ENCODE results near the gene CCDC8. TPM values are rescaled to one million over a fixed set of nuclear protein-coding genes. Genes with fewer than 3 reads are reported as not detected.

CCDC8 gene
- total and polyA plus RNA-seq, 2 experiments from 2014 or later: 74.0 to 127 TPM

DNA sequence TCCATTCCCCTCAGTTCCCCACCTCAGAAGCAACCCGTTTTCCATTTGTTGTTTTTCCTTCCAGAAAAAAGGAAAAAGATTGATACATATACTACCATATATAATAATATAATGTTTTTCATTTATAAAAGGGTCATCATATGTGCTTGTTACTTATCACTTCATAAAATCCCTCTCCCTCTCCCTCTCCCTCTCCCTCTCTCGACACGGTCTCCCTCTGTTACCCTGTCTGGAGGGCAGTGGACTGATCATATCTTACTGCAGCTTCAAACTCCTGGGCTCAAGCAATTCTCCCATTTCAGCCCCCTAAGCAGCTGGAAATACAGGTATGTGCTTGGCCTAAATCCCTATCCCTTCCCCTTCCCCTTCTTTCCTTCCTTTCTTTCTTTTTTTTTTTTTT lies 40.9 kb upstream of the CCDC8 start:
- H3K9me3 ChIP-seq (ENCODE audit: low read depth): no peaks in the 10 kb centered on the region
- TF ChIP-seq CTCF (IDR thresholded peaks at IDR 0.05; ENCODE audit: low read depth, low read length): no peak

DNA sequence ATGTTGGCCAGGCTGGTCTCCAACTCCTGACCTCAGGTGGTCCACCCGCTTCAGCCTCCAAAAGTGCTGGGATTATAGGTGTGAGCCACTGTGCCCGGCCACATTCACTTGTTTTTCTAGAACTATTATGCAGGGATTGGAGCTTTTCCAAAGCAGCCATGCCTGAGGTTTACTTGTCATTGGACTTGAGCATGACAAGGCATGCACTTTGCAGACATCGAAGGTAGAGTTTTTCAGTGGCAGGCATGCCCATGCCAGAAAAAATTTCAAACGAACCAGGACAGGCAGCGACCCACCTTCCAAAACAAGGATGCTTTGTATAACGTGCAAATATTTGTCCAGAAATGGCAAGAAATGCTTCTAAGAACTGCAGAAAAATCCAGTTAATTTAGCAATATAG lies 40.3 kb upstream of the CCDC8 start:
- no peak for DNase-seq (ENCODE audit: low read depth in 1 of 2, low spot score in 1 of 2)
- Histone ChIP-seq H3K4me3 (no peak overlapping the region), H3K36me3 (no peaks in the 10 kb centered on the region), H3K27me3 (no peaks in the 10 kb centered on the region), H3K27ac (no peak overlapping the region), H3K4me1 (ENCODE audit: low read depth) (peaks cover 6% of the 10 kb centered on the region), H3K9me3 (ENCODE audit: low read depth) (no peaks in the 10 kb centered on the region)
- no peak for TF ChIP-seq CTCF (IDR thresholded peaks at IDR 0.05; ENCODE audit: low read depth, low read length)

More for the DNA sequence above, 40.9 kb upstream of the CCDC8 start:
- Histone ChIP-seq H3K4me3 (no peak overlapping the region), H3K27ac (no peak overlapping the region), H3K27me3 (no peaks in the 10 kb centered on the region), H3K4me1 (ENCODE audit: low read depth) (peaks cover 6% of the 10 kb centered on the region), H3K36me3 (no peaks in the 10 kb centered on the region)
- no peak for DNase-seq (ENCODE audit: low read depth in 1 of 2, low spot score in 1 of 2)

- Histone ChIP-seq H3K4me1 (ENCODE audit: low read depth) (peaks cover 6% of the 10 kb centered on the region), H3K27ac (no peak overlapping the region)
- DNase-seq (ENCODE audit: low read depth in 1 of 2, low spot score in 1 of 2): no peak
Measured at GRCh38 chr19:46452186-46452585, 38.8 kb upstream of the CCDC8 start.

DNA sequence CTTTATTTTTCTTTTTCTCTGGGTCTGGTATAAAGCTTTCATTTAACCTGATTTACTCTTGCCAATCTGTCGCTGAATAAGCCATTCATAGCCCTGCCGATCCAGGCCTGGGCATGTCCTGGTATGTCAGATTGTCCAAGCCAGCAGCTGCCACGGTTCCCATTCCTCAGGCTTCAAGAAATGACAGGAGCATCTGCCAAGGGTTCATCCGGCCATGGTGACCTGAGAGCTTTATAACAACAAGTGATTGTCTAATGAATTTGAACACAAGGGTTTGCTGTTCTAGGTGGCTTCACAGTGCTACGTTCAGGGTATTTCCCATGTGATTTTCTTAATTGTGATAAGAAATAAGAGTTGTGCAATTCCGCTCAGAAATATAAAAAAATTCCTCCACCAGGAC lies 38.0 kb upstream of the CCDC8 start:
- TF ChIP-seq CTCF (IDR thresholded peaks at IDR 0.05; ENCODE audit: low read depth, low read length): no peak
- H3K27ac ChIP-seq: no peak overlapping the region
- peaks cover 6% of the 10 kb centered on the region for H3K4me1 ChIP-seq (ENCODE audit: low read depth)
- H3K4me3 ChIP-seq: no peak overlapping the region
- DNase-seq (ENCODE audit: low read depth in 1 of 2, low spot score in 1 of 2): no peak
- no peaks in the 10 kb centered on the region for H3K9me3 ChIP-seq (ENCODE audit: low read depth)
- H3K27me3 ChIP-seq: no peaks in the 10 kb centered on the region
- no peaks in the 10 kb centered on the region for H3K36me3 ChIP-seq

More at GRCh38 chr19:46452186-46452585, 38.8 kb upstream of the CCDC8 start:
- H3K36me3 ChIP-seq: no peaks in the 10 kb centered on the region
- TF ChIP-seq CTCF (IDR thresholded peaks at IDR 0.05; ENCODE audit: low read depth, low read length): no peak
- no peaks in the 10 kb centered on the region for H3K27me3 ChIP-seq
- H3K4me3 ChIP-seq: no peak overlapping the region
- H3K9me3 ChIP-seq (ENCODE audit: low read depth): no peaks in the 10 kb centered on the region

- DNase-seq (ENCODE audit: low read depth in 1 of 2, low spot score in 1 of 2): no peak
- TF ChIP-seq CTCF (IDR thresholded peaks at IDR 0.05; ENCODE audit: low read depth, low read length): no peak
- Histone ChIP-seq H3K27me3 (no peaks in the 10 kb centered on the region), H3K4me3 (no peak overlapping the region), H3K36me3 (no peaks in the 10 kb centered on the region), H3K4me1 (ENCODE audit: low read depth) (peaks cover 6% of the 10 kb centered on the region), H3K27ac (no peak overlapping the region), H3K9me3 (ENCODE audit: low read depth) (no peaks in the 10 kb centered on the region)
Measured at GRCh38 chr19:46450737-46451136, 37.4 kb upstream of the CCDC8 start.

GRCh38 chr19:46449228-46449627 lies 35.9 kb upstream of the CCDC8 start:
- no peaks in the 10 kb centered on the region for H3K36me3 ChIP-seq
- H3K27ac ChIP-seq: no peak overlapping the region
- H3K4me3 ChIP-seq: no peak overlapping the region
- no peak for DNase-seq (ENCODE audit: low read depth in 1 of 2, low spot score in 1 of 2)
- no peaks in the 10 kb centered on the region for H3K9me3 ChIP-seq (ENCODE audit: low read depth)
- H3K27me3 ChIP-seq: no peaks in the 10 kb centered on the region
- peaks cover 6% of the 10 kb centered on the region for H3K4me1 ChIP-seq (ENCODE audit: low read depth)
- TF ChIP-seq CTCF (IDR thresholded peaks at IDR 0.05; ENCODE audit: low read depth, low read length): no peak
